Esophagus muscularis mucosa (tissue), 4 donors: ENCODE results near the gene ME1. TPM values are rescaled to one million over a fixed set of nuclear protein-coding genes. Genes with fewer than 3 reads are reported as not detected.

Experiments used
- DNase-seq: peaks from one replicate; pipeline ENCODE4 v3.0.0-alpha.2; 2017; ENCODE audit errors: extremely low spot score
- H3K27ac ChIP-seq, 4 donors: fragments of 200-600 bp; sonication (generic); replicated peaks in 1 of 4; 1 replicate in 3 of 4; 2 replicates in 1 of 4; pipeline ENCODE4 v1.5.1; 2016 to 2019; ENCODE audit warnings: mild to moderate bottlenecking in 1 of 4
- H3K27me3 ChIP-seq, 4 donors: fragments of 200-600 bp; sonication (generic); one replicate each; pipeline versions ENCODE4 v1.5.1 to v1.6.0; 2016 to 2019
- H3K36me3 ChIP-seq, 4 donors: fragments of 200-600 bp; sonication (generic); one replicate each; pipeline ENCODE4 v1.5.1; 2016 to 2019
- H3K4me1 ChIP-seq, 4 donors: fragments of 200-600 bp; sonication (generic); one replicate each; pipeline ENCODE4 v1.5.1; 2016 to 2019
- H3K4me3 ChIP-seq, 4 donors: fragments of 200-600 bp; sonication (generic); 1 replicate in 2 of 4; 2 replicates in 2 of 4; pipeline ENCODE4 v1.5.1; 2016 to 2019; ENCODE audit warnings: mild to moderate bottlenecking in 4 of 4, moderate library complexity in 1 of 4
- H3K9me3 ChIP-seq, 4 donors: fragments of 200-600 bp; sonication (generic); 1 replicate in 3 of 4; 2 replicates in 1 of 4; pipeline ENCODE4 v1.5.1; 2016 to 2019
- CTCF ChIP-seq, 3 experiments: fragments of 200-600 bp in 2 of 3; fragments of 450-650 bp in 1 of 3; sonication (generic) in 2 of 3; IDR thresholded peaks; one replicate each; pipeline ENCODE4 v1.5.1; 2017 to 2019; ENCODE audit warnings: antibody characterized with exemption in 3 of 3, mild to moderate bottlenecking in 2 of 3, moderate library complexity in 1 of 3
- EP300 ChIP-seq: sonication (generic); formaldehyde crosslinking; IDR thresholded peaks from one replicate; pipeline ENCODE4 v1.6.1; 2017; ENCODE audit warnings: antibody characterized with exemption
- POLR2A ChIP-seq: fragments of 450-650 bp; IDR thresholded peaks from one replicate; pipeline ENCODE4 v1.6.1; 2017; ENCODE audit warnings: antibody characterized with exemption, moderate library complexity, mild to moderate bottlenecking, low read depth
- POLR2AphosphoS5 ChIP-seq, 2 donors: sonication (generic); formaldehyde crosslinking; IDR thresholded peaks; one replicate each; pipeline ENCODE4 v1.6.1; 2017; ENCODE audit warnings: antibody characterized with exemption in 2 of 2
- WGBS: methylation state at CpG from one replicate; pipeline ENCODE4 v1.1.5; 2018; 5-methylcytosine and 5-hydroxymethylcytosine counted together
- intact Hi-C: fragments of 100-400 bp; cut with DNase I; formaldehyde crosslinking; loops from one replicate; pipeline ENCODE4 v1.15.1; 2023
- total RNA-seq, 4 donors: library from RNA; depleted of rRNA; stranded (reverse); fragments of >200 nt; gene quantifications; one replicate each; pipeline versions ENCODE4 v1.1.0 to v1.2.1, GENCODE V29; 2016

ME1 gene
- total RNA-seq, 4 donors from 2014 or later: 15.6 to 25.7 (median 19.3) TPM

GRCh38 chr6:83384751-83385150, 46.1 kb downstream of the ME1 start:
- no peak for DNase-seq
- peaks cover 0 to 10% (median 9%) of the 10 kb centered on the region in 4 donors for H3K4me1 ChIP-seq
- H3K27ac ChIP-seq: no peak overlapping the region
- intact Hi-C loops: no loop called here
- H3K36me3 ChIP-seq: no peaks in the 10 kb centered on the region
- no peaks in the 10 kb centered on the region for H3K9me3 ChIP-seq
- H3K27me3 ChIP-seq: no peaks in the 10 kb centered on the region
- H3K4me3 ChIP-seq: no peak overlapping the region
- TF ChIP-seq CTCF (IDR thresholded peaks at IDR 0.05): no peak
- TF ChIP-seq POLR2AphosphoS5 (IDR thresholded peaks at IDR 0.05): no peak
- no peak for TF ChIP-seq EP300
- no peak for TF ChIP-seq POLR2A

- DNase-seq: no peak
- Histone ChIP-seq H3K27ac (no peak overlapping the region), H3K36me3 (no peaks in the 10 kb centered on the region), H3K9me3 (no peaks in the 10 kb centered on the region), H3K4me1 (peaks cover 0 to 10% (median 9%) of the 10 kb centered on the region in 4 donors), H3K27me3 (no peaks in the 10 kb centered on the region), H3K4me3 (no peak overlapping the region)
- intact Hi-C loops: no loop called here
- TF ChIP-seq CTCF (IDR thresholded peaks at IDR 0.05) (no peak), POLR2AphosphoS5 (IDR thresholded peaks at IDR 0.05) (no peak), EP300 (no peak), POLR2A (no peak)
- 81% methylated on average over 2 of the region's 2 CpGs for WGBS
Observed at GRCh38 chr6:83381949-83382348, 48.9 kb downstream of the ME1 start.

- DNase-seq: no peak
Observed at GRCh38 chr6:83378621-83379388, 52.0 kb downstream of the ME1 start.

GRCh38 chr6:83371423-83371822, 59.4 kb downstream of the ME1 start:
- peaks cover 0 to 4% (median 3%) of the 10 kb centered on the region in 4 donors for H3K4me1 ChIP-seq
- no peak overlapping the region for H3K4me3 ChIP-seq
- H3K27ac ChIP-seq: no peak overlapping the region
- H3K9me3 ChIP-seq: no peaks in the 10 kb centered on the region
- no peaks in the 10 kb centered on the region for H3K36me3 ChIP-seq
- intact Hi-C loops: no loop called here
- TF ChIP-seq CTCF (IDR thresholded peaks at IDR 0.05) (no peak), POLR2A (no peak), POLR2AphosphoS5 (IDR thresholded peaks at IDR 0.05) (no peak), EP300 (no peak)
- no peaks in the 10 kb centered on the region for H3K27me3 ChIP-seq
- WGBS: 60% methylated on average over 3 of the region's 3 CpGs
- no peak for DNase-seq

More at GRCh38 chr6:83378621-83379388, 52.0 kb downstream of the ME1 start:
- no peak overlapping the region for H3K4me3 ChIP-seq
- H3K4me1 ChIP-seq: peaks cover 0 to 10% (median 9%) of the 10 kb centered on the region in 4 donors
- no peaks in the 10 kb centered on the region for H3K36me3 ChIP-seq
- H3K27me3 ChIP-seq: no peaks in the 10 kb centered on the region
- intact Hi-C loops: no loop called here
- H3K27ac ChIP-seq: no peak overlapping the region
- no peaks in the 10 kb centered on the region for H3K9me3 ChIP-seq
- no peak for TF ChIP-seq EP300
- no peak for TF ChIP-seq CTCF (IDR thresholded peaks at IDR 0.05)
- TF ChIP-seq POLR2AphosphoS5 (IDR thresholded peaks at IDR 0.05): no peak
- no peak for TF ChIP-seq POLR2A
